GM12891 (cell line): ENCODE measurements around the gene LZTS3.

ENCODE experiments used
- POLR2A ChIP-seq: IDR thresholded peaks from 2 replicates; pipeline ENCODE4 v1.6.1; 2011; ENCODE audit warnings: low read depth, low read length, control low read depth
- POLR2AphosphoS5 ChIP-seq: IDR thresholded peaks from 2 replicates; pipeline ENCODE4 v1.6.1; 2011; ENCODE audit warnings: low read depth, low read length, control low read depth
- SPI1 ChIP-seq: IDR thresholded peaks from 2 replicates; pipeline ENCODE4 v1.6.1; 2011; ENCODE audit warnings: low read depth, low read length, control low read depth

DNA sequence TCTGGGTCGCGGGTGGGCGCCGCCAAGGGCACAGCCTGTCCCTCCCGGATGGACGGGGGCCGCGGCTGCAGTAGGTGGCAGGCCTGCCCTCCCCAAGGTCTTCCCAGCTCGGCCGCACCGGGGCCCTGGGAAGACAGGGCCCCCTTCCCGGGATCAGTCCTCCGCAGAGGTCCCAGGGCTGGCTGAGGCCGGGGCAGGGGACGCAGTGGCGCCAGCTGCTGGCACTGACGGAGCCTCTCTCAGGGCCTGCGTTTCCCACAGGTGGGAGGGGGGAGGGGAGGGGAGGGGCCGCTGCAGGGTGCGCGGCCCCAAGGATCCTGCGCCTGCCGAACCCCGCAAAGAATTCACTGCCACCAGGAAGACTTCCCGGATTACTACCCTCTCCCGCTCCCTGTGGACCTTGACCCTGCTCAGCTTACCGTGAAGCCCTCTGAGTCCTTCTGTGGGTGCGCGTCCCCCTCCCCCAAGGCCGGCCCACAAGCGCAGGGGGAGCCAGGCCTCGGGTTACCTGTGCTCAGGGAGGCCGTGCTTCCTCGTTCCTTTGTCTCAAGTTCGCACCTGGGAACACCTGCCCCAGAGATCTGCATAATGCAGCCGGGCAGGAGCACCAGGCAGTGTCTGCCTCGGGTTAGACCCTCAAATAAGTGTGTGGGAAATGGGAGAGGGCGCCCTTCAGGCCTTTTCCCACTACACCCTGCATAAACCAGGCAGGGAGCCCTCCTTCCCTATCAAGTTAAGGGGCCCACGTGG is 5.1 kb downstream of the LZTS3 start:
- TF ChIP-seq POLR2AphosphoS5, result no peak
- no peak for TF ChIP-seq POLR2A
- TF ChIP-seq SPI1, result no peak
